Measurements from ENCODE around the gene RFLNA.

RFLNA gene

GRCh38 chr12:124302807-124303578, 8.1 kb downstream of the RFLNA start:
- DNase-seq (ENCODE audit: low read depth) = no peak
- H3K4me3 ChIP-seq (ENCODE audit: low read length) = no peak overlapping the region
- no peak for TF ChIP-seq CTCF (IDR thresholded peaks at IDR 0.05; ENCODE audit: insufficient read depth, low read depth, low read length, missing control alignments)

GRCh38 chr12:124303579-124304313, 8.9 kb downstream of the RFLNA start:
- no peak for TF ChIP-seq CTCF (IDR thresholded peaks at IDR 0.05; ENCODE audit: insufficient read depth, low read depth, low read length, missing control alignments)
- H3K4me3 ChIP-seq (ENCODE audit: low read length) = no peak overlapping the region
- no peak for DNase-seq (ENCODE audit: low read depth)

- no peak for DNase-seq (ENCODE audit: low read depth)
- TF ChIP-seq CTCF (IDR thresholded peaks at IDR 0.05; ENCODE audit: insufficient read depth, low read depth, low read length, missing control alignments) = no peak
- no peak overlapping the region for H3K4me3 ChIP-seq (ENCODE audit: low read length)
These were observed 9.5 kb downstream of the RFLNA start for GRCh38 chr12:124304314-124304790.

GRCh38 chr12:124305136-124305535, 10.2 kb downstream of the RFLNA start:
- no peak for DNase-seq (ENCODE audit: low read depth)
- TF ChIP-seq CTCF (IDR thresholded peaks at IDR 0.05; ENCODE audit: insufficient read depth, low read depth, low read length, missing control alignments) = no peak
- H3K4me3 ChIP-seq (ENCODE audit: low read length) = no peak overlapping the region

- TF ChIP-seq CTCF (IDR thresholded peaks at IDR 0.05; ENCODE audit: insufficient read depth, low read depth, low read length, missing control alignments) = no peak
- DNase-seq (ENCODE audit: low read depth) = no peak
- H3K4me3 ChIP-seq (ENCODE audit: low read length) = no peak overlapping the region
These were observed 11.1 kb downstream of the RFLNA start for GRCh38 chr12:124305776-124306685.

GRCh38 chr12:124306686-124307555, 12.0 kb downstream of the RFLNA start:
- no peak overlapping the region for H3K4me3 ChIP-seq (ENCODE audit: low read length)
- no peak for DNase-seq (ENCODE audit: low read depth)
- no peak for TF ChIP-seq CTCF (IDR thresholded peaks at IDR 0.05; ENCODE audit: insufficient read depth, low read depth, low read length, missing control alignments)
